ENCODE measurements around the gene RAP1GDS1.
A peak's percentile ranks its signal among the peaks of the same experiment; 100 is the strongest.

RAP1GDS1 gene, protein sequence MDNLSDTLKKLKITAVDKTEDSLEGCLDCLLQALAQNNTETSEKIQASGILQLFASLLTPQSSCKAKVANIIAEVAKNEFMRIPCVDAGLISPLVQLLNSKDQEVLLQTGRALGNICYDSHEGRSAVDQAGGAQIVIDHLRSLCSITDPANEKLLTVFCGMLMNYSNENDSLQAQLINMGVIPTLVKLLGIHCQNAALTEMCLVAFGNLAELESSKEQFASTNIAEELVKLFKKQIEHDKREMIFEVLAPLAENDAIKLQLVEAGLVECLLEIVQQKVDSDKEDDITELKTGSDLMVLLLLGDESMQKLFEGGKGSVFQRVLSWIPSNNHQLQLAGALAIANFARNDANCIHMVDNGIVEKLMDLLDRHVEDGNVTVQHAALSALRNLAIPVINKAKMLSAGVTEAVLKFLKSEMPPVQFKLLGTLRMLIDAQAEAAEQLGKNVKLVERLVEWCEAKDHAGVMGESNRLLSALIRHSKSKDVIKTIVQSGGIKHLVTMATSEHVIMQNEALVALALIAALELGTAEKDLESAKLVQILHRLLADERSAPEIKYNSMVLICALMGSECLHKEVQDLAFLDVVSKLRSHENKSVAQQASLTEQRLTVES

DNA sequence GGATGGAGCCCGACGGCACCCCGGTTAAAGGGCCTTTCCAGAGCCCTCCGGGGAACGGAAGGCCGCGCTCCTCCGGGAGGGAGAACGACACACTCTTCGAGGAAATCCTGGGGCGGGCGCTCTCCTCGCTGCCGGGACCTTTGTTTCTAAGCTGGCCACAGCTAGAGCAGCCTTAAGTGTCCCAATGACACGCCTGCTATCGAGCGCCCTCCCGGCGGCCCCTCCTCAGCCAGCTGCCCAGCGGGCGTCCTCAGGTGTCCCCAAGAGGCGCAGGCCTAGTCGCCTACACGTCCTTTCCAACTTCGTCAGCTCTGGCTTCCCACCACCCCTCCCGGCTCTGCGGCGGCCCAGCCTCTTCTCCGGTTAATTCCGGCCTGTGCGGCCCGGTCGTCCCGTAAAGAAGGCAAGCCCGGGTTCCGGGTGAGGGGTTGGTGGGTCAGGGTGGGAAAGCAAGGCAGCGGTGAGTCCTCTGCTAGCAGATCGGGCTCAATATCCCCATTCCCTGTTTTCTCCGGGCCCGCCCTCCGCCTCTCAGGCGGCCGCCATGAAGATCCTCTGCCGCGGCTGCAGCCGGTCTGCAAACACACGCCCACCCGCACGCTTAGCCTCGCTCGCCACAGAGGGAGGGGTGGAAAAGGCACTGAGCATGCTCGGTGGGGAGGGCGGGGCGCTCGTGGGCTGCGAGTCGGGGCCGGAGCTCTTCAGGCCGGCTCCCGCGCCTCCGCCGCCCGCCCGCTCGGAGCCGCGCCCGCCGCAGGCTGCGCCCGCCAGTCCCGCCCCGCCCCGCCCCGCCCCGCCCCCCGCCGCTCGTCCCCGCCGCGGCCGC, at the start of gene RAP1GDS1:
RAP1GDS1 (plus strand) TSS at position 806 of the 826 bp plus-strand sequence. CDS start 182 bp downstream, outside the sequence.
- H3K9me3 ChIP-seq: no peaks in the 10 kb centered on the region
- in situ Hi-C loops (cut with MboI; ENCODE audit: low sequenced_read_pairs): no loop called here
- peak; percentile 94 to 98 for DNase-seq (ENCODE audit: low spot score in 2 of 2)
- H3K36me3 ChIP-seq (replicated peaks): no peaks in the 10 kb centered on the region; the same call in 1 of the 2 replicates
- H3K27me3 ChIP-seq (ENCODE audit: low read depth): no peaks in the 10 kb centered on the region
- peaks cover 12% of the 10 kb centered on the region for H3K4me1 ChIP-seq
- H3K4me3 ChIP-seq: peak within 1 kb of the TSS; percentile 84

DNA sequence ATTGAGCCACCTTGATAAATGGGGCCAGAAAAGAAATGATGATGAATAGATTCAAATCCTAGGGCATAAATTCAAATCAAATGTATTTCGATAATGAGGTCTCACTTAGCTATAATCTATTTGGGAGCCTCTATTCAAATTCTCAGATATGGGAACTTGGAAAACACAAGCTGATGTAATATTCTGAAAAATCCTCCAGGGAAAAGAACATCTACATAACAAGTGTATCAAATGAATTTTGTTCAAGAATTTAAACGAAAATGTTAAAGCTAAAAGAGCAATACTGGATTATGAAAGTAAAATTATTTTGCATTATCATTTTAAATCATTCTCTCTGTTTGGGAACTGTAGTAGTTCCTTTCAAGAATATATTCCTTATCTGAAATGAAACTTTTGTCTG, 38.9 kb upstream of the RAP1GDS1 start:
- in situ Hi-C loops (cut with MboI; ENCODE audit: low sequenced_read_pairs): no loop called here
- Histone ChIP-seq H3K4me3 (no peak overlapping the region), H3K36me3 (replicated peaks) (no peaks in the 10 kb centered on the region), H3K9me3 (no peaks in the 10 kb centered on the region), H3K4me1 (peaks cover 6% of the 10 kb centered on the region), H3K27me3 (ENCODE audit: low read depth) (no peaks in the 10 kb centered on the region)
- DNase-seq (ENCODE audit: low spot score in 2 of 2): peak in 1 of 2 experiments; percentile 11

DNA sequence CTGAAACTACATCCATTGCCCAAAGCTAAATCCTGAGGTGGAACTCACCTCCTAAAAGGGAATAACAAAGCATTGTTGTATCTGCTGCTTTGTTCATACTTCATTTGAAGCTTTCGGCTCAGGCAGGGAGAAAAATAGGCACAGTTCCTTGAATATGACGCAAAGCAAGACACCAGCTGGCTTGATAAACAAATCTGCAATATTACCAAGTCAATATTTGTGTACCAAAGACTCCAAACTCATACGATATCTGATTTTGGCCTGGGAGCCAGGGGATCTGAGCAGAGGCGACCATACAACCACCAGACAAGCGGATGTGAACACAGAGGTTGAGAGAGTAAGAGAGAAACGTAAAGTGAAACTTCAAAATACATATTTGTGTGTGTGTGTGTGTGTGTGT, 34.8 kb upstream of the RAP1GDS1 start:
- H3K27me3 ChIP-seq (ENCODE audit: low read depth): no peaks in the 10 kb centered on the region
- DNase-seq (ENCODE audit: low spot score in 2 of 2): no peak
- H3K4me1 ChIP-seq: peaks cover 6% of the 10 kb centered on the region
- in situ Hi-C loops (cut with MboI; ENCODE audit: low sequenced_read_pairs): no loop called here
- no peaks in the 10 kb centered on the region for H3K36me3 ChIP-seq (replicated peaks)
- H3K9me3 ChIP-seq: no peaks in the 10 kb centered on the region
- H3K4me3 ChIP-seq: no peak overlapping the region

DNA sequence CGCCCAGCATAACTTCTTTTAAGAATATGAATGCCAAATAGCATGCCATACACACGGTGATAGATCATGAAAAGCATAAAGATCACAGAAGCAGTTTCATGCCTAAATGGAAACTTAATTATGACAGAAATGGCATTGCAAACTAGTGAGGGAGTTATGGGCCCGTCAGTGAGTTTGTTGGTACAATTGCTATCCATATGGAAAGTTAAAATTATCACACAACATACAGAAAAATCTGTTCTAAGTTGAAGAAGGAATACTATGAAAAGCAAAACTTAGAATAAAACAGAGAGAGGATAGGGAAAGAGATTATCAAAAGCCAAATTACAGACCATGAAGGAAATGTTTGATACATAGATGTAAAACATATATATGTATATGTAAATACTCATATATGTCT, 30.2 kb upstream of the RAP1GDS1 start:
- Histone ChIP-seq H3K4me3 (no peak overlapping the region), H3K4me1 (no peaks in the 10 kb centered on the region), H3K36me3 (replicated peaks) (no peaks in the 10 kb centered on the region), H3K9me3 (no peaks in the 10 kb centered on the region), H3K27me3 (ENCODE audit: low read depth) (no peaks in the 10 kb centered on the region)
- no peak for DNase-seq (ENCODE audit: low spot score in 2 of 2)
- in situ Hi-C loops (cut with MboI; ENCODE audit: low sequenced_read_pairs): no loop called here

DNA sequence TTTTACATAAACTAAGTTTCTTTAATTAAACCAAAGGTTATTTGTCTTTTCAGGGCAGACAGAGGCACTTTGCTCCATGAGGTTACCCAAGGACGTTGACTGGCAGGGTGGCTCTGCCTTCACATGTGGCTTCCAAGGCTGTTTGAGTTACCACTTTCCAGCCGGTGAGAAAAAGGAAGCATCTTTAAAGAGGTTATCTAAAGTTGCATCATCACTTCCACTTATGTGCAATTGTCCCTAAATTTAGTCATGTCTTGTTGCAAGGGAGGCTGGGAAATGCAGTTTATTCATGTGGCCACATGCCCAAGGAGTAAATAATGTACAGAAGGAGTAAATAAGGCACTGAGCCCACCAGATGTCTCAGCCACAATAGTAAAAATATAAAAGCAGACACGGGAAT, 29.0 kb upstream of the RAP1GDS1 start:
- DNase-seq (ENCODE audit: low spot score in 2 of 2): no peak
- in situ Hi-C loops (cut with MboI; ENCODE audit: low sequenced_read_pairs): no loop called here
- H3K27me3 ChIP-seq (ENCODE audit: low read depth): no peaks in the 10 kb centered on the region
- H3K4me3 ChIP-seq: no peak overlapping the region
- no peaks in the 10 kb centered on the region for H3K36me3 ChIP-seq (replicated peaks)
- no peaks in the 10 kb centered on the region for H3K4me1 ChIP-seq
- no peaks in the 10 kb centered on the region for H3K9me3 ChIP-seq

DNA sequence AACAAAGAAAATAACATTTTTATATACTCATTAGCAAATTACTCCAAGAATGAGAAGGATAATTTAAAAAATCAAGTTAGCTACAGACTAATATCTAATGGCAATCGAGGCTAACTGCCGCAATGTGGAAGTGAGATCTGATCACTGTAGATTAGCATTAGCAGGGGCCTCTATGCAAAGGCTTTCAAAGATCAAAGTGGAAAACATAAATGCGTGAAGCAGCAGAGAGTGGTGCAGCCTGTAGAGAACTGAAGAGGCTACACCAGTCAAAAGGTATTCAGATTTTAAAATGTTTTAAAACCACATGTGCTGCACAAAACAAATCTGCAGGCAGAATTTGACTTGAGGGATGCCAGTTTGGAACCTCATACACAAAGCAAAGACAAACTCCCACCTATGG, 24.0 kb upstream of the RAP1GDS1 start:
- Histone ChIP-seq H3K4me3 (no peak overlapping the region), H3K4me1 (no peaks in the 10 kb centered on the region), H3K9me3 (no peaks in the 10 kb centered on the region), H3K27me3 (ENCODE audit: low read depth) (no peaks in the 10 kb centered on the region), H3K36me3 (replicated peaks) (no peaks in the 10 kb centered on the region)
- no peak for DNase-seq (ENCODE audit: low spot score in 2 of 2)
- in situ Hi-C loops (cut with MboI; ENCODE audit: low sequenced_read_pairs): no loop called here

DNA sequence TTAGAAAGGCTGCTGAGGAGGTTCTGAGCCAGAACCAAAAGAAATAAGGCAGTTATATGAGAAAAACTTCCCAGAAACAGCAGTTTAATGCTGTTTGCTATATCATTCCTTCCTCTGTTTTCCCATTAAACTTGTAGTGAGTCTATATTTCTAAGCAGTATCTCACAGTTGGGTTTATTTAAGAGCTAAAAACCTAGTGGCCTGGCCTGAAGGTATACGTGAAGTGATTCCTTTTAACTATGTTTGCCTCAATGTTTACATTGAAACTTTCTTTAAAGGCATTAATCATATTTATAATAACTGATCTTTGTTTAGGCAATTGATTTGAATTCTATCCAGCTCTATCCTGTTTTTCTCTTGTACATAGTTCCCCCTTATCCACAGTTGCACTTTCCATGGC, 19.1 kb upstream of the RAP1GDS1 start:
- in situ Hi-C loops (cut with MboI; ENCODE audit: low sequenced_read_pairs): no loop called here
- Histone ChIP-seq H3K27me3 (ENCODE audit: low read depth) (0 out of 2 replicates have a peak, but pooled peaks cover 3% of the 10 kb centered on the region), H3K9me3 (no peaks in the 10 kb centered on the region), H3K36me3 (replicated peaks) (no peaks in the 10 kb centered on the region), H3K4me1 (no peaks in the 10 kb centered on the region), H3K4me3 (no peak overlapping the region)
- no peak for DNase-seq (ENCODE audit: low spot score in 2 of 2)

DNA sequence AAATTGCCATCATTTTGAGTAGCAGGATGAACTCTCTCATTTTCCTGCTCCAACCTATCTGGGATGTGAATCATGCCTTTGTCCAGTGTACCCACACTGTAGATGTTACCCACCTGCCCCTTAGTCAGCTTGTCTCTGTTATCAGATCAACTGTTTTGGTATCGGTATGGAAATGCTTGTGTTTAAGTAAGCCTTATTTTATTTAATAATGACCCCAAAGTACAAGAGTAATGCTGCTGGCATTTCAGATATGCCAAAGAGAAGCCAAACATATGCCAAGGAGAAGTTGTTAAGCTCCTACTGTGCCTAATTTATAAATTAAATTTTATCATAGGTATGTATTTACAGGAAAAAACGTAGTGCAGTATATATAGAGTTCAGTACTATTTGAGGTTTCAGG, 18.6 kb upstream of the RAP1GDS1 start:
- no peaks in the 10 kb centered on the region for H3K36me3 ChIP-seq (replicated peaks)
- H3K4me3 ChIP-seq: no peak overlapping the region
- no peaks in the 10 kb centered on the region for H3K9me3 ChIP-seq
- in situ Hi-C loops (cut with MboI; ENCODE audit: low sequenced_read_pairs): no loop called here
- 0 out of 2 replicates have a peak, but pooled peaks cover 3% of the 10 kb centered on the region for H3K27me3 ChIP-seq (ENCODE audit: low read depth)
- no peak for DNase-seq (ENCODE audit: low spot score in 2 of 2)
- no peaks in the 10 kb centered on the region for H3K4me1 ChIP-seq

DNA sequence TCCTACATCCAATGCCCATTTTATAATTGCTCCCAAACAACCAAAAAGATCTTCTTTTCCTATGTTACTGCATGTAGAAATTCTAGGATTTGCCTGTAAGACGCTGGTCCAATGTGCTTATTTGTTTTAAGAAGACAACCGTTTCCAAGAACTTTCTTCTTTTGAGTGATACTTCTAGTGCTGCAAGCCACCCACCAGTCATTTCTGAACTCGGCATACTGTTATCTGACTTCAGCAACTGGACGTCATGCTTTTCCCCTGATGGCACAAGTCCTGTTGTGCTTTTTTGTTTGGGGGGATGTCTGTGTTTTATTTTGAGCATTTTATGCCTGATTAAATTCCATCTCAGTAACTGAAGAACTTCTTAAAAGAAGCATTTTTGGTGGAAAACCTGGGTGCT, 16.0 kb upstream of the RAP1GDS1 start:
- DNase-seq (ENCODE audit: low spot score in 2 of 2): no peak
- Histone ChIP-seq H3K36me3 (replicated peaks) (no peaks in the 10 kb centered on the region), H3K27me3 (ENCODE audit: low read depth) (0 out of 2 replicates have a peak, but pooled peaks cover 3% of the 10 kb centered on the region), H3K9me3 (no peaks in the 10 kb centered on the region), H3K4me1 (no peaks in the 10 kb centered on the region), H3K4me3 (no peak overlapping the region)
- in situ Hi-C loops (cut with MboI; ENCODE audit: low sequenced_read_pairs): no loop called here

DNA sequence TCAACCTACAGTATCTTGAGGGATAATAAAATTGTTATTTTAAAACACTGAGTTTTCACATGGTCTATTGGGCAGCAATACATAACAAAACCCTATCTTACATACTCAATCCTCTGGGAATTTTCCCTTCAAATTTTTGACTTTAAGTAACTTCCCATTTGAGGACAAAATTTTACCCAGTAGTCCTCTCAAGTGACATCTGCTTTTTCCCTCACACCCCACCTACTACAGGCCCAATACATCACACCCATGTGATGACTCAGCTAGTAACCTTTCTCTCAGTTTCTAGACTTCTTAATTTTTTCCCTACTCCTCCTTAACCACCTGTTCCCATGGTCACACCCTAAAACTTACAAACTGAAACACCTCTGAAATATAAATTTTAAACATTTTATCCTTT, 12.2 kb upstream of the RAP1GDS1 start:
- DNase-seq (ENCODE audit: low spot score in 2 of 2): no peak
- Histone ChIP-seq H3K27me3 (ENCODE audit: low read depth) (0 out of 2 replicates have a peak, but pooled peaks cover 3% of the 10 kb centered on the region), H3K36me3 (replicated peaks) (no peaks in the 10 kb centered on the region), H3K9me3 (no peaks in the 10 kb centered on the region), H3K4me1 (no peaks in the 10 kb centered on the region), H3K4me3 (no peak overlapping the region)
- in situ Hi-C loops (cut with MboI; ENCODE audit: low sequenced_read_pairs): no loop called here

DNA sequence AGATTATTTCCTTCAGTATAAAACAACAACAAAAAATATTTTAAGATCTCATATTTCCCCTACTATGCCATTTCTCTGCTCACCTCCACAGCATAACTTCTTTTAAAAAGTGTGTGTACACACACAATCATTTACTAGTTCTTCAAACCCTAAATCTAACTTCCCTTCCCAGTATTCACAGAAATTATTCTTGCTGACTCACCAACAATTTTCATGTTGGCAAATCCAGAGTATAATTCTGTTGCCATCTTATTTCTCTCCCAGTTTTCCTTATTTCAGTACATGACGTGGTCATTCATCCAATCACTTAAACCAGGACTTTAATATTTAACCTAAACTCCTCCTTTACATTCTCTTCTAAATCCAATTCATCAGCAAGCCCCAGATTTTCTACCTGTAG, 11.4 kb upstream of the RAP1GDS1 start:
- Histone ChIP-seq H3K4me1 (no peaks in the 10 kb centered on the region), H3K9me3 (no peaks in the 10 kb centered on the region), H3K27me3 (ENCODE audit: low read depth) (0 out of 2 replicates have a peak, but pooled peaks cover 3% of the 10 kb centered on the region), H3K36me3 (replicated peaks) (no peaks in the 10 kb centered on the region), H3K4me3 (no peak overlapping the region)
- in situ Hi-C loops (cut with MboI; ENCODE audit: low sequenced_read_pairs): no loop called here
- no peak for DNase-seq (ENCODE audit: low spot score in 2 of 2)

DNA sequence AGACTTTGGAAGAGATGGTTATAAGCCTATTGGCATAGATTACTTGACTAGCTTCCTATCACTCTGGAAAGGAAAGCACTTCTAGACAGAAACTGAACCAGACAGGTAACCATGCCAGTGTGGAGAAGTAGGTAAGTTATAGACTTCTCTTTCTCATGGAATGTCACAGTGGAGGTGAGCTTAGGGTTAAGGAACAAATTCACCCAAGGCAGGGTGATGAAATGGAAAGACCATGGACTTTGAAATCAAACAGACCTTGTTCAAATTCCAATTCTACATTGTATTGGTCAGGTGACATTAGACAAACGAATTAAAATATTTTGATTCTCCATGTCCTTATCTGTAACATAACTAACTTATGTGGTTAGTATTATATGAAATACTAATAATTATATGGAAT, 7.7 kb upstream of the RAP1GDS1 start:
- Histone ChIP-seq H3K9me3 (no peaks in the 10 kb centered on the region), H3K4me3 (no peak overlapping the region), H3K4me1 (no peaks in the 10 kb centered on the region), H3K27me3 (ENCODE audit: low read depth) (no peaks in the 10 kb centered on the region), H3K36me3 (replicated peaks) (no peaks in the 10 kb centered on the region)
- in situ Hi-C loops (cut with MboI; ENCODE audit: low sequenced_read_pairs): no loop called here
- no peak for DNase-seq (ENCODE audit: low spot score in 2 of 2)

DNA sequence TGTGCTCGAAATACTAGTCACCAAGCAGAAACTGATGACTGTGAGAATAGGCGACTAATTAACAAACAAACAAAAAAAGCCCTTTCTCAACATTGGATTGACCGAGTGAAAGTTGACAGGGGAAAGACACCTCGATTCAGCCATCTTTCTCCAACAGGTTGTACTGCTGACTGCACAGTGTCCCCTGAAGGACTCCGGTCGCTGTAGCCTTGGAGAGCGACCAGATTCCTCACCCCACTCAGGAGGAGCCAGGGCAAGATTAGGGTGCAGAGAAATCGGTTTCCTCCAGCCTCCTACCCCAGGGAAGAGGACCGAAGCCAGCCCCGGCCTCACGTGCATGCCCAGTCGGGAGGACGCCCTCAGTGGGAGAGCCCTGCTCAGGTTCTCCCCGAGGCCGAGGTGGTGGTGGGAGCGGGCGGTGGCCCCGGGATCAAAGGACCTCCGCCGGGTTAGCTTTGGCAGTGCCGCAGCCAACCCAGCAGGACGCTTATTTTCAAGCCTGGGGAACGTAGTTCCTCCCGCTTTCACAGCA, 1.1 kb upstream of the RAP1GDS1 start:
- peak; percentile 15 to 63 for DNase-seq (ENCODE audit: low spot score in 2 of 2)
- Histone ChIP-seq H3K36me3 (replicated peaks) (no peaks in the 10 kb centered on the region; the same call in 1 of the 2 replicates), H3K27me3 (ENCODE audit: low read depth) (no peaks in the 10 kb centered on the region), H3K9me3 (no peaks in the 10 kb centered on the region), H3K4me1 (peaks cover 12% of the 10 kb centered on the region), H3K4me3 (peak overlapping the region; percentile 84)
- in situ Hi-C loops (cut with MboI; ENCODE audit: low sequenced_read_pairs): no loop called here

Data from HAP-1 (cell line).